ENCODE measurements around the gene ACY1.

DNA sequence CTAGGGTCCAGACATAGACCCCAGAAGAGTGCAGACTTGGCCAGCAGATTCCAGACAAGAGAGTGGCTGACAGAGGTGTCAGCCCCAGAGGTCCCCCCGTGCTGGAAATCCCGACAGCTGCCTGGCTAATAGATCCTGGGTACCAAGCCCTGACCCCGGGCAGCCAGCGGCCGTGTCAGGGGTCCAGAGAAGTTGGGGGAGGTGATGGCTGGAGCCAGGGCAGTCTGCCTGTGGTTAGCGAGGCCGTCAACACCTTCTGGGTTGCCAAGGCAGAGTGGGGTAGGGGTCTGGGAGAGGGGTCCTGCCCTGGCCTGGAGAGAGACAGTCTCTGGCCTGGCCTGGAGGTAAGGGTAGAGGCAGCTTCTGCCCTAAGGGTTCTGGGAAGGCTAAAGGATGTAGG lies 37.5 kb downstream of the ACY1 start:
- TF ChIP-seq EP300 (IDR thresholded peaks at IDR 0.05; ENCODE audit: low read depth) = no peak
- TF ChIP-seq, protein P1, sequence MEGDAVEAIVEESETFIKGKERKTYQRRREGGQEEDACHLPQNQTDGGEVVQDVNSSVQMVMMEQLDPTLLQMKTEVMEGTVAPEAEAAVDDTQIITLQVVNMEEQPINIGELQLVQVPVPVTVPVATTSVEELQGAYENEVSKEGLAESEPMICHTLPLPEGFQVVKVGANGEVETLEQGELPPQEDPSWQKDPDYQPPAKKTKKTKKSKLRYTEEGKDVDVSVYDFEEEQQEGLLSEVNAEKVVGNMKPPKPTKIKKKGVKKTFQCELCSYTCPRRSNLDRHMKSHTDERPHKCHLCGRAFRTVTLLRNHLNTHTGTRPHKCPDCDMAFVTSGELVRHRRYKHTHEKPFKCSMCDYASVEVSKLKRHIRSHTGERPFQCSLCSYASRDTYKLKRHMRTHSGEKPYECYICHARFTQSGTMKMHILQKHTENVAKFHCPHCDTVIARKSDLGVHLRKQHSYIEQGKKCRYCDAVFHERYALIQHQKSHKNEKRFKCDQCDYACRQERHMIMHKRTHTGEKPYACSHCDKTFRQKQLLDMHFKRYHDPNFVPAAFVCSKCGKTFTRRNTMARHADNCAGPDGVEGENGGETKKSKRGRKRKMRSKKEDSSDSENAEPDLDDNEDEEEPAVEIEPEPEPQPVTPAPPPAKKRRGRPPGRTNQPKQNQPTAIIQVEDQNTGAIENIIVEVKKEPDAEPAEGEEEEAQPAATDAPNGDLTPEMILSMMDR (IDR thresholded peaks at IDR 0.05) = no peak
- no peak for TF ChIP-seq POLR2AphosphoS5 (IDR thresholded peaks at IDR 0.05)
- TF ChIP-seq POLR2A (IDR thresholded peaks at IDR 0.05) = no peak
